Liver (tissue), 9 donors: ENCODE data around the gene OSBPL10. TPM values are rescaled to one million over a fixed set of nuclear protein-coding genes. Genes with fewer than 3 reads are reported as not detected.

Source experiments
- DNase-seq: peaks from one replicate; pipeline ENCODE4 v3.0.0-alpha.2; 2017; ENCODE audit warnings: low spot score
- H3K27ac ChIP-seq, 2 donors: one replicate each; pipeline ENCODE4 v1.7.0; 2013; ENCODE audit warnings: inconsistent platforms in 2 of 2, low read length in 2 of 2, control low read depth in 1 of 2, low read depth in 1 of 2, mild to moderate bottlenecking in 1 of 2
- H3K27me3 ChIP-seq, 4 donors: one replicate each; pipeline versions ENCODE4 v1.6.1 to v1.7.0; 2013; ENCODE audit warnings: low read length in 3 of 4, inconsistent platforms in 1 of 4, mild to moderate bottlenecking in 1 of 4, moderate library complexity in 1 of 4; ENCODE audit not compliant: control insufficient read depth in 4 of 4, insufficient read depth in 4 of 4
- H3K36me3 ChIP-seq, 4 donors: one replicate each; pipeline versions ENCODE4 v1.6.1 to v1.7.0; 2013; ENCODE audit warnings: low read length in 3 of 4, mild to moderate bottlenecking in 3 of 4, low read depth in 1 of 4, moderate library complexity in 1 of 4; ENCODE audit not compliant: control insufficient read depth in 4 of 4, insufficient read depth in 3 of 4
- H3K4me1 ChIP-seq, 4 donors: one replicate each; pipeline versions ENCODE4 v1.6.1 to v1.7.0; 2013; ENCODE audit warnings: low read length in 3 of 4, mild to moderate bottlenecking in 3 of 4, moderate library complexity in 1 of 4; ENCODE audit not compliant: control insufficient read depth in 4 of 4, insufficient read depth in 4 of 4
- H3K4me3 ChIP-seq, 3 donors: one replicate each; pipeline versions ENCODE4 v1.6.1 to v1.7.0; 2013; ENCODE audit warnings: low read length in 3 of 3, control low read depth in 1 of 3, low read depth in 1 of 3, mild to moderate bottlenecking in 1 of 3
- H3K9ac ChIP-seq, 2 donors: one replicate each; pipeline ENCODE4 v1.7.0; 2013; ENCODE audit warnings: low read length in 2 of 2, mild to moderate bottlenecking in 2 of 2, moderate library complexity in 2 of 2, control low read depth in 1 of 2, low read depth in 1 of 2
- H3K9me3 ChIP-seq, 4 donors: one replicate each; pipeline versions ENCODE4 v1.6.1 to v1.7.0; 2013; ENCODE audit warnings: low read length in 3 of 4; ENCODE audit not compliant: control insufficient read depth in 4 of 4
- EGR1 ChIP-seq, 2 donors: IDR thresholded peaks; 2 replicates each; pipeline ENCODE4 v1.6.1; 2016 to 2018; ENCODE audit warnings: antibody characterized with exemption in 2 of 2, low read depth in 2 of 2
- FOXA1 ChIP-seq: IDR thresholded peaks from 2 replicates; pipeline ENCODE4 v1.6.1; 2016; ENCODE audit warnings: antibody characterized with exemption
- FOXA2 ChIP-seq: IDR thresholded peaks from 2 replicates; pipeline ENCODE4 v1.6.1; 2016; ENCODE audit warnings: antibody characterized with exemption
- HNF4A ChIP-seq, 2 donors: conservative IDR thresholded peaks; 2 replicates each; pipeline ENCODE4 v1.6.1; 2016; ENCODE audit warnings: antibody characterized with exemption in 2 of 2, mild to moderate bottlenecking in 2 of 2
- HNF4G ChIP-seq: IDR thresholded peaks from 2 replicates; pipeline ENCODE4 v1.6.1; 2016; ENCODE audit warnings: antibody characterized with exemption
- JUND ChIP-seq, 2 donors: IDR thresholded peaks; 2 replicates each; pipeline ENCODE4 v1.6.1; 2016; ENCODE audit warnings: antibody characterized with exemption in 2 of 2
- NR2F2 ChIP-seq: IDR thresholded peaks from 2 replicates; pipeline ENCODE4 v1.6.1; 2016; ENCODE audit warnings: antibody characterized with exemption
- RAD21 ChIP-seq, 2 donors: IDR thresholded peaks; 2 replicates each; pipeline ENCODE4 v1.6.1; 2016; ENCODE audit warnings: antibody characterized with exemption in 2 of 2, mild to moderate bottlenecking in 2 of 2
- RXRA ChIP-seq, 2 donors: IDR thresholded peaks; 2 replicates each; pipeline ENCODE4 v1.6.1; 2017 to 2018; ENCODE audit warnings: antibody characterized with exemption in 2 of 2, mild to moderate bottlenecking in 1 of 2
- SP1 ChIP-seq: IDR thresholded peaks from 2 replicates; pipeline ENCODE4 v1.6.1; 2018; ENCODE audit warnings: antibody characterized with exemption, mild to moderate bottlenecking
- TAF1 ChIP-seq: conservative IDR thresholded peaks from 2 replicates; pipeline ENCODE4 v1.6.1; 2016; ENCODE audit warnings: antibody characterized with exemption, mild to moderate bottlenecking
- YY1 ChIP-seq: IDR thresholded peaks from 2 replicates; pipeline ENCODE4 v1.6.1; 2016; ENCODE audit warnings: antibody characterized with exemption, mild to moderate bottlenecking
- WGBS: extraction: QIAGEN DNeasy Blood & Tissue Kit; methylation state at CpG from one replicate; pipeline ENCODE4 v1.1.7; 2013; 5-methylcytosine and 5-hydroxymethylcytosine counted together
- polyA plus RNA-seq, 2 donors: library from polyadenylated mRNA; stranded (reverse) in 1 of 2; unstranded in 1 of 2; fragments of 200-250 nt in 1 of 2; fragments of >200 nt in 1 of 2; fragmentation: Nextera tagmentation in 1 of 2; extraction: Ambion mirVana in 1 of 2; gene quantifications; one replicate each; pipeline versions ENCODE4 v1.2.1 to v1.2.3, GENCODE V29; 2013 to 2015
- total RNA-seq, 2 donors: library from RNA; depleted of rRNA; stranded (reverse); fragments of >200 nt; gene quantifications; one replicate each; pipeline ENCODE4 v1.2.3, GENCODE V29; 2014
- TF ChIP-seq, protein P1 (sequence below): IDR thresholded peaks from 2 replicates; pipeline ENCODE4 v1.6.1; 2016; ENCODE audit warnings: antibody characterized with exemption
- TF ChIP-seq, protein P2 (sequence below): IDR thresholded peaks from 2 replicates; pipeline ENCODE4 v1.6.1; 2016; ENCODE audit warnings: antibody characterized with exemption, mild to moderate bottlenecking
- TF ChIP-seq, protein P3 (sequence below): IDR thresholded peaks from 2 replicates; pipeline ENCODE4 v1.6.1; 2016; ENCODE audit warnings: antibody characterized with exemption
- TF ChIP-seq, protein P4 (sequence below): IDR thresholded peaks from 2 replicates; pipeline ENCODE4 v1.6.1; 2016; ENCODE audit warnings: antibody characterized with exemption
- TF ChIP-seq, protein P5 (sequence below): fragments of 150-350 bp; IDR thresholded peaks from 2 replicates; pipeline ENCODE4 v1.5.1; 2017; ENCODE audit warnings: improper control_type of control experiment, low read depth, low read length; ENCODE audit not compliant: missing input control
- donor health status: healthy.
- donor health status: healthy.
- donor health status: healthy.
- donor health status: healthy.
- donor health status: healthy.

The OSBPL10 gene
- total and polyA plus RNA-seq, 4 donors: 0.75 to 4.0 (median 1.7) TPM

DNA sequence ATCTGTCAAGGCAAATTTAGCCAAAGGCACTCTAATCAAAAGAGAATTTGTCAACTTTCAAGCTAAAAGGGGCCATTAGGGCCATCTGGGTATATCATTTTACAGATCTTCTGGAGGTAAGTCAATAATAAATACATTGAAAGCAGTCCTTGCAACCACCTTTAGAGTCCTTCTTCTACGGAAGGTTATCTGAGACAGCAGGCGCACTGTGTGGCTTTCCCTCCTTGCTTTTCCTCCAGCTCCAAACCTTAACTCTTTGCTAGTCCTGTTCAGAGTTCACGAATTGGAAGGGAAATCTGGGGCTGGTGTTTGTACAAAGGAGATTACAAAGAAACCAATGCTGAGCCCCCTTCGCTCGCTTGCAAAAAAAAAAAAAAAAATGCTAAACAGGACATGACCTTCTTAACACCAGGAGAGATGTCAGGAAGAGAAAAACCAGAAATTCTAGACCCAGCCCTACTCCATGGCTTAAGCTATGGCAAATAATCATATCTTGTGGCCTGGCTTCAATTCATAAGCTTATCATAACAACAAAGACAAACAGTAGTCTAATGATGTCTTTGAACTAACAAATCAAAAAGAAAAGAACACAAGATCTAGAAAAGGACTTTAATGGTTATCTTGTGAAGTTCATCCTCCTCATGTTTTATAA lies 232.7 kb downstream of the OSBPL10 start:
- Histone ChIP-seq H3K9ac (no peak overlapping the region), H3K4me3 (no peak overlapping the region), H3K9me3 (no peaks in the 10 kb centered on the region), H3K27ac (no peak overlapping the region), H3K4me1 (no peaks in the 10 kb centered on the region), H3K27me3 (no peaks in the 10 kb centered on the region), H3K36me3 (no peaks in the 10 kb centered on the region)
- TF ChIP-seq SP1 (no peak), FOXA2 (no peak), NR2F2 (no peak), EGR1 (IDR thresholded peaks at IDR 0.05; ENCODE audit: low read depth in 2 of 2) (no peak), JUND (IDR thresholded peaks at IDR 0.05) (no peak), RAD21 (IDR thresholded peaks at IDR 0.05) (no peak), YY1 (no peak), HNF4A (conservative IDR thresholded peaks at IDR 0.05) (no peak), HNF4G (no peak), TAF1 (no peak), RXRA (IDR thresholded peaks at IDR 0.05) (no peak)
- TF ChIP-seq, protein P1, sequence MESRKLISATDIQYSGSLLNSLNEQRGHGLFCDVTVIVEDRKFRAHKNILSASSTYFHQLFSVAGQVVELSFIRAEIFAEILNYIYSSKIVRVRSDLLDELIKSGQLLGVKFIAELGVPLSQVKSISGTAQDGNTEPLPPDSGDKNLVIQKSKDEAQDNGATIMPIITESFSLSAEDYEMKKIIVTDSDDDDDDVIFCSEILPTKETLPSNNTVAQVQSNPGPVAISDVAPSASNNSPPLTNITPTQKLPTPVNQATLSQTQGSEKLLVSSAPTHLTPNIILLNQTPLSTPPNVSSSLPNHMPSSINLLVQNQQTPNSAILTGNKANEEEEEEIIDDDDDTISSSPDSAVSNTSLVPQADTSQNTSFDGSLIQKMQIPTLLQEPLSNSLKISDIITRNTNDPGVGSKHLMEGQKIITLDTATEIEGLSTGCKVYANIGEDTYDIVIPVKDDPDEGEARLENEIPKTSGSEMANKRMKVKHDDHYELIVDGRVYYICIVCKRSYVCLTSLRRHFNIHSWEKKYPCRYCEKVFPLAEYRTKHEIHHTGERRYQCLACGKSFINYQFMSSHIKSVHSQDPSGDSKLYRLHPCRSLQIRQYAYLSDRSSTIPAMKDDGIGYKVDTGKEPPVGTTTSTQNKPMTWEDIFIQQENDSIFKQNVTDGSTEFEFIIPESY: no peak
- TF ChIP-seq, protein P2, sequence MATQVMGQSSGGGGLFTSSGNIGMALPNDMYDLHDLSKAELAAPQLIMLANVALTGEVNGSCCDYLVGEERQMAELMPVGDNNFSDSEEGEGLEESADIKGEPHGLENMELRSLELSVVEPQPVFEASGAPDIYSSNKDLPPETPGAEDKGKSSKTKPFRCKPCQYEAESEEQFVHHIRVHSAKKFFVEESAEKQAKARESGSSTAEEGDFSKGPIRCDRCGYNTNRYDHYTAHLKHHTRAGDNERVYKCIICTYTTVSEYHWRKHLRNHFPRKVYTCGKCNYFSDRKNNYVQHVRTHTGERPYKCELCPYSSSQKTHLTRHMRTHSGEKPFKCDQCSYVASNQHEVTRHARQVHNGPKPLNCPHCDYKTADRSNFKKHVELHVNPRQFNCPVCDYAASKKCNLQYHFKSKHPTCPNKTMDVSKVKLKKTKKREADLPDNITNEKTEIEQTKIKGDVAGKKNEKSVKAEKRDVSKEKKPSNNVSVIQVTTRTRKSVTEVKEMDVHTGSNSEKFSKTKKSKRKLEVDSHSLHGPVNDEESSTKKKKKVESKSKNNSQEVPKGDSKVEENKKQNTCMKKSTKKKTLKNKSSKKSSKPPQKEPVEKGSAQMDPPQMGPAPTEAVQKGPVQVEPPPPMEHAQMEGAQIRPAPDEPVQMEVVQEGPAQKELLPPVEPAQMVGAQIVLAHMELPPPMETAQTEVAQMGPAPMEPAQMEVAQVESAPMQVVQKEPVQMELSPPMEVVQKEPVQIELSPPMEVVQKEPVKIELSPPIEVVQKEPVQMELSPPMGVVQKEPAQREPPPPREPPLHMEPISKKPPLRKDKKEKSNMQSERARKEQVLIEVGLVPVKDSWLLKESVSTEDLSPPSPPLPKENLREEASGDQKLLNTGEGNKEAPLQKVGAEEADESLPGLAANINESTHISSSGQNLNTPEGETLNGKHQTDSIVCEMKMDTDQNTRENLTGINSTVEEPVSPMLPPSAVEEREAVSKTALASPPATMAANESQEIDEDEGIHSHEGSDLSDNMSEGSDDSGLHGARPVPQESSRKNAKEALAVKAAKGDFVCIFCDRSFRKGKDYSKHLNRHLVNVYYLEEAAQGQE: no peak
- TF ChIP-seq, protein P3, sequence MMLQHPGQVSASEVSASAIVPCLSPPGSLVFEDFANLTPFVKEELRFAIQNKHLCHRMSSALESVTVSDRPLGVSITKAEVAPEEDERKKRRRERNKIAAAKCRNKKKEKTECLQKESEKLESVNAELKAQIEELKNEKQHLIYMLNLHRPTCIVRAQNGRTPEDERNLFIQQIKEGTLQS: no peak
- TF ChIP-seq, protein P4, sequence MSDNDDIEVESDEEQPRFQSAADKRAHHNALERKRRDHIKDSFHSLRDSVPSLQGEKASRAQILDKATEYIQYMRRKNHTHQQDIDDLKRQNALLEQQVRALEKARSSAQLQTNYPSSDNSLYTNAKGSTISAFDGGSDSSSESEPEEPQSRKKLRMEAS: no peak
- TF ChIP-seq, protein P5, sequence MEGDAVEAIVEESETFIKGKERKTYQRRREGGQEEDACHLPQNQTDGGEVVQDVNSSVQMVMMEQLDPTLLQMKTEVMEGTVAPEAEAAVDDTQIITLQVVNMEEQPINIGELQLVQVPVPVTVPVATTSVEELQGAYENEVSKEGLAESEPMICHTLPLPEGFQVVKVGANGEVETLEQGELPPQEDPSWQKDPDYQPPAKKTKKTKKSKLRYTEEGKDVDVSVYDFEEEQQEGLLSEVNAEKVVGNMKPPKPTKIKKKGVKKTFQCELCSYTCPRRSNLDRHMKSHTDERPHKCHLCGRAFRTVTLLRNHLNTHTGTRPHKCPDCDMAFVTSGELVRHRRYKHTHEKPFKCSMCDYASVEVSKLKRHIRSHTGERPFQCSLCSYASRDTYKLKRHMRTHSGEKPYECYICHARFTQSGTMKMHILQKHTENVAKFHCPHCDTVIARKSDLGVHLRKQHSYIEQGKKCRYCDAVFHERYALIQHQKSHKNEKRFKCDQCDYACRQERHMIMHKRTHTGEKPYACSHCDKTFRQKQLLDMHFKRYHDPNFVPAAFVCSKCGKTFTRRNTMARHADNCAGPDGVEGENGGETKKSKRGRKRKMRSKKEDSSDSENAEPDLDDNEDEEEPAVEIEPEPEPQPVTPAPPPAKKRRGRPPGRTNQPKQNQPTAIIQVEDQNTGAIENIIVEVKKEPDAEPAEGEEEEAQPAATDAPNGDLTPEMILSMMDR: no peak
- WGBS: 51% methylated on average over 5 of the region's 5 CpGs
- no peak for DNase-seq

DNA sequence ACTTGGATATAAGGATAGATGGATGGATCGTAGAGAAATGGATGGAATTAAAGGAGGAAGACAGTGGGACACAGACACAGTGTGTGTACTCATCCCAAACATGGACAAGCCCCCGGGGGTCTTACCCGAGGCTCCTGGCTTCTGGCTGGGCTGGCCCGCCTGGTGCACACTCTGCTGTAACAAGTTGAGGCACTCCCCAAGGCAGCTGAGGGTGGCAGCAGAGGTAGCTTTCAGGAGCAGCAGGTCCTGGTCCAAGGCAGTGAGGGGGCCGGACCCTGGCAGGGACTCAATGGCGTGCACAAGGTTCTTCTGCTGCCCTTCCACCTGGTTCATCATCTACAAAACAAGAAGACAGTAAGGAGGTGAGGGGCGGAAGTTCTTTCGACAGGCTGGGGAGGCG lies 233.3 kb downstream of the OSBPL10 start:
- Histone ChIP-seq H3K27ac (no peak overlapping the region), H3K36me3 (no peaks in the 10 kb centered on the region), H3K9me3 (no peaks in the 10 kb centered on the region), H3K4me3 (no peak overlapping the region), H3K9ac (no peak overlapping the region), H3K27me3 (no peaks in the 10 kb centered on the region), H3K4me1 (no peaks in the 10 kb centered on the region)
- DNase-seq: no peak
- 84% methylated on average over 9 of the region's 9 CpGs for WGBS
- TF ChIP-seq RAD21 (IDR thresholded peaks at IDR 0.05): no peak
- TF ChIP-seq, protein P4: no peak
- TF ChIP-seq, protein P3: no peak
- TF ChIP-seq SP1: no peak
- TF ChIP-seq EGR1 (IDR thresholded peaks at IDR 0.05; ENCODE audit: low read depth in 2 of 2): no peak
- no peak for TF ChIP-seq TAF1
- TF ChIP-seq, protein P2: no peak
- no peak for TF ChIP-seq FOXA1
- TF ChIP-seq YY1: no peak
- TF ChIP-seq NR2F2: no peak
